Measurements from ENCODE around the gene WNT3A.

The WNT3A gene

GRCh38 chr1:228048659-228049298, 42.0 kb downstream of the WNT3A start:
- DNase-seq (ENCODE audit: low spot score), result no peak

GRCh38 chr1:228050571-228051231, 43.9 kb downstream of the WNT3A start:
- no peak for DNase-seq (ENCODE audit: low spot score)

DNA sequence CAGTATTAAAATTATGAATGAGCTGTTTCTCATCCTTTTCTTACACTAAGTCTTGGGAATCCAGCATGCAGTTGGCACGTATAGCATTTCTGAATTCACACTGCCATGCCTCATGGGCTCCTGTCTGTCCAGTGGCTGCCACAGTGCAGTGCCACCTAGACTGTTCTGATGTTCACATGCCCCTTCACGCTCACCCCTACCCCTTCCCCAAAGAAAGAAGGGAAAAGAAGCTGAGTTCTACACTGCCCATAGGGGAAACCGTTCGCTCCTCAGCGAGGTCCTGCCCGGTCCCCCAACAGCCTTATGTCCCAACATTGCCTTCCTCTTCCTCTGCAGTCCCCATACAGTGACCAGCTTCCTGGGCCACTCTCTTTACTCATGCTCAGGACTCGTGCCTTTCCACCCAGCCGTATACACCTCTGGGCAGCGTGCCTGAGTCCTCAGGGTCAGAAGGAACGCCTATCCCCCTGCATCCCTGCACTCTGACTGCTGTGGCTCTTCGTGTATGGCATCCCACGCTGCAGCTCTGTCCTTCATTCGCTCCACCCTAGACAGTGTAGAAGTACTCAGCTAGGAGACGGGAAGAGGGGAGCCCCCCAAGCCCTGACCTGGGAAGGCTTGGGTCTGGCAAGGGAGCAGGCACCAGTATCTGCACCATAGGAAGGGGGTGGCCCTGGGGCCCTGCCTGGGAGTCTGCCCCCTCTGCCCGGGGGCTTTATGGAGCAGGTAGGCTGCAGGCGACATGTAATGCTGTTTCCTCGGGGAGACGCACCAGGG, 51.6 kb downstream of the WNT3A start:
- no peak for DNase-seq (ENCODE audit: low spot score)

DNA sequence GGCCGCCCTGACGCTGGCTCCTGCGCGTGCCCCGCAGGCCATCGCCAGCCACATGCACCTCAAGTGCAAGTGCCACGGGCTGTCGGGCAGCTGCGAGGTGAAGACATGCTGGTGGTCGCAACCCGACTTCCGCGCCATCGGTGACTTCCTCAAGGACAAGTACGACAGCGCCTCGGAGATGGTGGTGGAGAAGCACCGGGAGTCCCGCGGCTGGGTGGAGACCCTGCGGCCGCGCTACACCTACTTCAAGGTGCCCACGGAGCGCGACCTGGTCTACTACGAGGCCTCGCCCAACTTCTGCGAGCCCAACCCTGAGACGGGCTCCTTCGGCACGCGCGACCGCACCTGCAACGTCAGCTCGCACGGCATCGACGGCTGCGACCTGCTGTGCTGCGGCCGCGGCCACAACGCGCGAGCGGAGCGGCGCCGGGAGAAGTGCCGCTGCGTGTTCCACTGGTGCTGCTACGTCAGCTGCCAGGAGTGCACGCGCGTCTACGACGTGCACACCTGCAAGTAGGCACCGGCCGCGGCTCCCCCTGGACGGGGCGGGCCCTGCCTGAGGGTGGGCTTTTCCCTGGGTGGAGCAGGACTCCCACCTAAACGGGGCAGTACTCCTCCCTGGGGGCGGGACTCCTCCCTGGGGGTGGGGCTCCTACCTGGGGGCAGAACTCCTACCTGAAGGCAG, 52.3 kb downstream of the WNT3A start:
- no peak for DNase-seq (ENCODE audit: low spot score)

- no peak for DNase-seq (ENCODE audit: low spot score)
Observed at GRCh38 chr1:228059634-228060457, 53.0 kb downstream of the WNT3A start.

DNA sequence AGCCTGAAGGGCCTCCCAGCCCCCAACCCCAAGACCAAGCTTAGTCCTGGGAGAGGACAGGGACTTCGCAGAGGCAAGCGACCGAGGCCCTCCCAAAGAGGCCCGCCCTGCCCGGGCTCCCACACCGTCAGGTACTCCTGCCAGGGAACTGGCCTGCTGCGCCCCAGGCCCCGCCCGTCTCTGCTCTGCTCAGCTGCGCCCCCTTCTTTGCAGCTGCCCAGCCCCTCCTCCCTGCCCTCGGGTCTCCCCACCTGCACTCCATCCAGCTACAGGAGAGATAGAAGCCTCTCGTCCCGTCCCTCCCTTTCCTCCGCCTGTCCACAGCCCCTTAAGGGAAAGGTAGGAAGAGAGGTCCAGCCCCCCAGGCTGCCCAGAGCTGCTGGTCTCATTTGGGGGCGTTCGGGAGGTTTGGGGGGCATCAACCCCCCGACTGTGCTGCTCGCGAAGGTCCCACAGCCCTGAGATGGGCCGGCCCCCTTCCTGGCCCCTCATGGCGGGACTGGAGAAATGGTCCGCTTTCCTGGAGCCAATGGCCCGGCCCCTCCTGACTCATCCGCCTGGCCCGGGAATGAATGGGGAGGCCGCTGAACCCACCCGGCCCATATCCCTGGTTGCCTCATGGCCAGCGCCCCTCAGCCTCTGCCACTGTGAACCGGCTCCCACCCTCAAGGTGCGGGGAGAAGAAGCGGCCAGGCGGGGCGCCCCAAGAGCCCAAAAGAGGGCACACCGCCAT, 53.8 kb downstream of the WNT3A start:
- no peak for DNase-seq (ENCODE audit: low spot score)

DNA sequence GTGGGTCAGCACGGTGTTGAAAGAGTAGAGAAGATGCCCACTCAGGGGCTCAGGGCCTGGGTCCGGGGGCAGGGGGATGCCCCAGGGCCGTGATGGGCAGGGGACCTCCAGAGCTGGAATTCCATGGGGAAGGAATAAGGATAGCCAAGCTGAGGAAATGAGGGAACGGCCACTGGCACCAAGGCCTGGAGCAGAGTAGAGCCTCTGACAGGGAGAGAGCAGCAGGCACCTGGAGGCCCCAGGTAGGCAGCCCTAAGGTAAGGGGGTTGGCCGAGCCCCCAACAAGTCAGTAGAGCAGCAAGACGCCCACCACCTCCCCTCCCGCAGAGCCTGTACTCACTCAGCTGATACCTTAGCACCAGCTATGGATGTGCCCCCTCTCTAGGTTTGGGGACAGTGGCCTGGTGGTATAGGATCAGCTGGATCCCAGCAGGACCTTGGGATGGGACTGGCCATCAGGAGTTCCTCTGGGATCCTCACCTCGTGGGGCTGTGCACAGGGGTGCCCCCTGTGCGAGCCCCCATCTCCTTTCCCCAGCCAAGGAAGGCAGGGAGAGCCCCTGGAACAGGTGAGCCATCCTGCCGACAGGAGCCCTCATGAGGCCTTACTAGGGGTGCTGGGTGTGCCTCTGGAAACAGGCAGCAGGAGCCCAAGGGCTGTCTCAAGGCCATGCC, 54.8 kb downstream of the WNT3A start:
- no peak for DNase-seq (ENCODE audit: low spot score)

DNA sequence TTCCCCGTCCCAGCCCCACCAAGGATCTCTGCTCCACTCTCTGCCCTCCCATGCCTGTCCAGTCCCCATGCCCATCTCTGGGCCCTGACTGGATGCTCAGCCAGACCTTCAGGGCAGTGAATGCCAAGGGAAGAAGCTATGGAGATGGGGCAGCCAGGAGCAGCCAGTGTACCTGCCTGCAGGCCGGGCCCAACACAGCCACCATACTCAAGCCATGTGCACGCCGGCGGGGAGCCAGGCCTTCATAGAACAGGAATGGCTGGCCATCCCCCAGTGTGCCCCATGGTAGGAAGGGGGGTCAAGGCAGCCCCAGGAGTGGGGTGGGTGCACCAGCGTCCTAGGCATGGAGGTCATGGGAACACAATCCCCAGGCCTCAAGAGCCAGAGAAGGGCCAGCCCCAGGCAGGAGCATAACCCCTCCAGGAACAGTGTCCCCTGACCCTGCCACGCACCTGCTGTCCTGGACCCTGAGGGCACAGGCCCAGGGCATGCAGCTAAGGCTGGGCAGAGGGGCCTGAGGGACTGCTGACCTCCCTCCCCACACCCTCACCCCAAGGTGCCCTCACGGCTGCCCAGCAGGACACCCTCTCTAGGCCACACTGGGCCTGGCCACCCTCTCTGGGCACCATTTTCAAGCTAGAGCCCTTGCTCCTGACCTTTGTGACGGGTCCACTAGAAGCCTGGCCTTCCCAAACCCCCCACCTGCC, 55.4 kb downstream of the WNT3A start:
- no peak for DNase-seq (ENCODE audit: low spot score)

DNA sequence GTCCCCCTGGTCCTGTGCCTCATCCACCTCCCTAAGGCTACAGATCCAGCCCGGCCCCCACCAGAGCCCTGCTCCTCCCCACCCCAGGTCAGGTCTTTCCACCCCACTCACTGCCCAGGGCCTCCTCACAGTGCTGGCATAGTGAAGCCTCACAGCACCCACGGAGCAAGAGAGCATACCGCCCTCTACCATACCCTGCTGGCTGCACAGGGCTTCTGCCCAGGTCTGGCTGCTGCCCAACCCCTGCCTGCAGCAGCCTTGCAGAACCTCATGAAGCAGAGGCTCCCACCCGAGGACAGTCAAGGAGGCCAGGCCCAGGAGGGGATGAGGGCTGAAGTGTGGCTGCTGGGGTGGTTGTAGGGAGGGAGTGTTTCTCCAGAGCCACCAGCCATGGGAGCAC, 56.0 kb downstream of the WNT3A start:
- DNase-seq (ENCODE audit: low spot score), result no peak

- DNase-seq (ENCODE audit: low spot score), result no peak
Observed at GRCh38 chr1:228063251-228064191, 56.7 kb downstream of the WNT3A start.

DNA sequence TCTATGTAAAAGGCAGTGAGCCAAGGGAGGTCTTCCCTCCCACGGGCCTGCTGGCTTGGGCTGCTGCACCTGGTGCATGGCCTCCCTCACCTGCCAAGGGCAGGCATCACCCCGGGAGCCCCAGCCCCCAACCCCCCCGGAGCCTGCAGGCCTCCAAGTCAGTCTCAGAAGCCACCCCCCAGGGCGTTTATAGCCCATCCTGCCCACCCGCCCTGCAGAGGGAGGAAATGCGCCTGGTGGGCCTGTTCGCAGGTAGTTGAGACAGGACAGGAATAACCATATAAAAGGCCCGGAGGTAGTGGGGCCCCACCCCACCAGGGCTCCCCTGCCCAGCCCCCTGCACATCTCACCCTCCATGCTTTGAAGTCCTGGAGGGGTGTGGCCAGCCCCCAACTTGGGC, 57.5 kb downstream of the WNT3A start:
- no peak for DNase-seq (ENCODE audit: low spot score)

GRCh38 chr1:228064741-228065542, 58.1 kb downstream of the WNT3A start:
- no peak for DNase-seq (ENCODE audit: low spot score)

GRCh38 chr1:228065543-228066347, 58.9 kb downstream of the WNT3A start:
- no peak for DNase-seq (ENCODE audit: low spot score)

DNA sequence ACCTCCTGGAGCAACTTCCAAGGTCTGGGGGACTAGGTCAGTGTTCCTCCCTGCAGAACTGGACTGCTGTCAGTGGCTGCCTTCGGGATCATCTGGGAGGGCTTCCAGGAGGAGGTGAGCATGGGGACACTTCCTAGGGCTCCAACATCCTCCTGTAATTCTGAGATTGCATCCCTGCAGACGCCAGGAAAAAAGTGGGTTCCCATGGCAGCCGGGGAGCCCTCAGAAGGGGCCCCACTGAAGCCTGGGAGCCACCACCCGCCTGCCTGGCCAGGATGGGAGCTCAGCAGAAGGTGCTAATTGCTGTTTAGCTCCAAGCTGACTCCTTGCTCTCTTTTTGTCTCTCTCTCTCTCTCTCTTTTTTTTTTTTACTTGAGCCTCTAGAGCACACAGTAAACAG, 59.6 kb downstream of the WNT3A start:
- DNase-seq (ENCODE audit: low spot score), result no peak

DNA sequence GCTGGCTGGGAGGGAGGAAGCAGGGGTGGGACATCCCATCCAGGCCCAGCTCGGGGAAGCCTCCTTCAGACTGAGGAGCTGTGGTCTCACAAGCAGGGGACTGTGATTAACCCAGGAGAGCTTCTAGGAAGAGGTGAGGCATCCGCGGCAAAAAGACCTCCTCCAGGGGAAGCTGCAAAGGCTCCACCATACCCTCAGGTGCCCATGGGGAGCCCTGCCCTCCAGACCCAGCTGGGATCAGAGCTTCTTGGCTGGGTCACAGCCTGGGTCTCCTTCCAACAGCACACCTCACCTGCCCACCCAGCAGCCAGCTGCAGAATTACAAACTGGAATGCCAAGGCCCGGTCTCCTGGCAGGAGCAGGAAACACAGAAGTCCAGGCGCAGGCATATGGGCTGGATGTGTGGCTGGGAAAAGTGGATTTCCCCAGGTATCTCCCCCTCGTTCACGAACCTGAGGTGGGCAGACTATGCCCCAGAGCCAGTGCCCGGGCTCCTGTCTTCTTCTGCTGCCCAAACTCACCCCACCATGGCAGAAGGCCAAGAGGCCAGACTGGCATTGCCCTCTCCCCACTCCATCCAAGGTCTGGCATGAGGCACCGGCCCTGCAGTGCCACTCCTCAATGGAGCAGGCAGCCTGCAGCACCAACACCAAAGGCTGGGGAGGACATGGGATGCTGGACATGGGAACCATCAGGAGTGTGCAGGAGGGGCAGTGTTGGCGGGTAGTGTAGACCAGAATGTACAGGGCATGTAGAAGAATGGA, 60.3 kb downstream of the WNT3A start:
- no peak for DNase-seq (ENCODE audit: low spot score)

DNA sequence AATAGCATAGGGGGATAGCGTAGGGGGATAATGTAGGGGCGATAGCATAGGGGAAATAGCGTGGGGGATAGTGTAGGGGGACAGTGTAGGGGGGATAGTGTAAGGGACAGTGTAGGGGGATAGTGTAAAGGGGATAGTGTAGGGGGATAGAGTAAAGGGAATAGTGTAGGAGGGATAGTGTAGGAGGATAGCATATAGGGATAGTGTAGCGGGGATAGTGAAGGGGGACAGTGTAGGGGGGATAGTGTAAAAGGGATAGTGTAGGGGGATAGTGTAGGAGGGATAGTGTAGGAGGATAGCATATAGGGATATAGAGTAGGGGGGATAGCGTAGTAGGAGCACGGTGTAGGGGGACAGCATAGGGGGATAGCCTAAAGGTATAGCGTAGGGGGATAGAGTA, 61.6 kb downstream of the WNT3A start:
- no peak for DNase-seq (ENCODE audit: low spot score)
